Ovary (tissue), 9 donors: Measurements from ENCODE around the gene UCKL1. TPM values are rescaled to one million over a fixed set of nuclear protein-coding genes. Genes with fewer than 3 reads are reported as not detected.

Experiments used
- DNase-seq, 5 donors: peaks; one replicate each; pipeline ENCODE4 v3.0.0-alpha.2; 2019 to 2020
- H3K27ac ChIP-seq, 2 donors: fragments of 200-600 bp; one replicate each; pipeline versions ENCODE4 v1.5.1 to v1.8.0; 2019 to 2022
- H3K27me3 ChIP-seq: fragments of 200-600 bp; one replicate; pipeline ENCODE4 v1.8.0; 2022
- H3K36me3 ChIP-seq: fragments of 200-600 bp; sonication (generic); one replicate; pipeline ENCODE4 v1.5.1; 2019
- H3K4me1 ChIP-seq: one replicate; pipeline ENCODE4 v1.8.1; 2013; ENCODE audit warnings: mild to moderate bottlenecking, moderate library complexity; ENCODE audit not compliant: insufficient read depth
- H3K4me3 ChIP-seq: fragments of 200-600 bp; sonication (generic); one replicate; pipeline ENCODE4 v1.5.1; 2017
- H3K9me3 ChIP-seq, 2 donors: fragments of 200-600 bp in 1 of 2; sonication (generic) in 1 of 2; one replicate each; pipeline versions ENCODE4 v1.5.1 to v1.8.1; 2013 to 2019; ENCODE audit warnings: mild to moderate bottlenecking in 1 of 2, moderate library complexity in 1 of 2
- EP300 ChIP-seq: sonication (generic); formaldehyde crosslinking; IDR thresholded peaks from one replicate; pipeline ENCODE4 v1.6.1; 2017; ENCODE audit warnings: antibody characterized with exemption
- POLR2A ChIP-seq: fragments of 450-650 bp; IDR thresholded peaks from one replicate; pipeline ENCODE4 v1.6.1; 2017; ENCODE audit warnings: antibody characterized with exemption, mild to moderate bottlenecking, moderate library complexity
- WGBS, 3 donors: extraction: QIAGEN DNeasy Blood & Tissue Kit in 1 of 3; methylation state at CpG; one replicate each; pipeline versions ENCODE4 v1.1.5 to v1.1.7; 2013 to 2017; 5-methylcytosine and 5-hydroxymethylcytosine counted together
- intact Hi-C, 4 donors: fragments of 100-400 bp; cut with DNase I; formaldehyde crosslinking; loops; one replicate each; pipeline versions ENCODE4 v1.11.0 to v1.15.1; 2022 to 2023
- polyA plus RNA-seq, 2 donors: library from polyadenylated mRNA; stranded (reverse); fragments of 200-250 nt in 1 of 2; fragments of 350-450 nt in 1 of 2; fragmentation: Illumina TruSeq in 1 of 2; extraction: RNeasy Lipid Tissue Mini Kit (QIAGEN cat#74804) in 1 of 2; gene quantifications; one replicate each; pipeline ENCODE4 v1.2.3, GENCODE V29; 2013 to 2014
- total RNA-seq, 7 donors: library from RNA; depleted of rRNA in 2 of 7; stranded (reverse); fragments of >200 nt in 2 of 7; fragmentation: NEBNext Ultra II Directional in 3 of 7; extraction: Animal tissue kit (Norgen Biotek cat#: 25700) in 3 of 7; gene quantifications; one replicate each; pipeline versions ENCODE4 v1.1.0 to v1.2.4, GENCODE V29; 2016 to 2023
- TF ChIP-seq, protein P1 (sequence below), 3 donors: fragments of 450-650 bp in 2 of 3; fragments of 200-600 bp in 1 of 3; IDR thresholded peaks; one replicate each; pipeline versions ENCODE4 v1.5.1 to v1.8.0; 2016 to 2022; ENCODE audit warnings: antibody characterized with exemption in 3 of 3, mild to moderate bottlenecking in 1 of 3
- donor health status: DM: no; HTN: no; CAD: no; lungs with moderate emphysema.
- donor health status: DM: no; HTN: no; CAD: no.
- donor health status: Bipolar disorder and iron deficiency.
- donor health status: DM: yes; HTN: yes; CAD: no.
- donor health status: DM: no; HTN: no; CAD: no.
- donor health status: DM: yes; HTN: yes; CAD: no.

Gene UCKL1
- total and polyA plus RNA-seq, 9 donors: 6.6 to 58.6 (median 47.0) TPM

DNA sequence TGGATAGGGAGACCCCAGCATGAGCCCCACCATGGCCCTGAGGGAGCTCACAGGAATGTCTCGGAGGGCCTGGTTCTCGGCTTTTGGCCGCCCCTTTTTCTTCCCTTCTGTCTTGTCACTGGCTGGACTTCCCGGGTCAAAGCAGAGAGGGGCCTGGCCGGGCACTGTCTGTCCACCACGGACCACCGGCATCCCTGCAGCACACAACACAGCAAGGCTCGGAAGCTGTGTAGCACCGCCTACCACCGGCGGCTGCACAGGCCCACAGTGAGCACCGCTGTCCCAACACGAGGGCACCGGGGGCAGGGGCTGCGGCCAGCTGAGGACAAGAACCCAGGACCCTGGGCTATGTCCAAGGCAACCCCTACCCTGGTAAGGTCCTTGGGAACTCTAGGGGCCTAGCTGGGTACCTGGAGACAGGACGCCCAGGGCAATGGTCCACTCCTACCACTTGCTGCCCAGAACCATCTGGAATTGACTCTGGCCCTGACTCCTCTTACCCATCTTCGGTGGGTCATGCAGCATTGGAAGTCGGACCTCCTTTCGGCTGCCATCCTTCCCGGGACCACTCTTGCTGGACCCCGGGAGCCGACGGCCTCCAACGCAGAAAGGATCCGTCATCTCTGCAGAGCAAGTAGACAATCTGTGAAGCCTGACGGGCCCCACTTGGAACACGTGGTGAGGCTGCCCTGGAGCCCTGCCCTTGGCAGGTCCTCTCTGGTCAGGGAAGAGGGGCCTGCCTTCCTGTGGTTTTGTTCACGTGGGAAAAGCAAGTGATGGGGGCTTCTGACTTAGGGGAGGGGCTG is 11.3 kb upstream of the UCKL1 start:
- WGBS, 3 donors: 81 to 90% (median 85%) methylated on average over 28 of the region's 28 CpGs

DNA sequence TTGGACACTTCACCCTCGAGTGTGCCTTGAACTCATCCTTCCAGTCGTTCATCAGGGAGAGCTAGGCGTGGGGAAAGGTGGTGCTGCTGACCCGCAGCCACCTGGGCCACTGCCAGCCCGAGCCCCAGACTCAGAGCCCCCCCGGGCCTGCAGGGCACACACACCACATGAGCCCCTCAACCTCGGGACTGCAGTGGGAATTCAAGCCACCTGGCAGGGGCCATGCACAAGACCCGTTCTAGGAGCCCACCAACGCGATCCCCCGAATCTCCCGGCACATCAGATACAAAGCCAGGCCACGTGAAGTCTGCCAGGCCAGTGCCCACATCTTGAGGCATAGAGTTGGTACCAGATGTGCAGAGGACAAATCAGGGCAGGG is 10.7 kb upstream of the UCKL1 start:
- Histone ChIP-seq H3K27me3 (no peaks in the 10 kb centered on the region), H3K36me3 (no peaks in the 10 kb centered on the region), H3K4me3 (no peak overlapping the region), H3K9me3 (no peaks in the 10 kb centered on the region), H3K27ac (no peak overlapping the region), H3K4me1 (peaks cover 11% of the 10 kb centered on the region)
- peak in 3 of 5 donors; percentile 20 to 43 (median 27) for DNase-seq
- intact Hi-C loops: no loop called here
- 83 to 91% (median 88%) methylated on average over 13 of the region's 13 CpGs for WGBS, 3 donors
- TF ChIP-seq EP300: no peak
- TF ChIP-seq POLR2A: no peak
- TF ChIP-seq, protein P1, sequence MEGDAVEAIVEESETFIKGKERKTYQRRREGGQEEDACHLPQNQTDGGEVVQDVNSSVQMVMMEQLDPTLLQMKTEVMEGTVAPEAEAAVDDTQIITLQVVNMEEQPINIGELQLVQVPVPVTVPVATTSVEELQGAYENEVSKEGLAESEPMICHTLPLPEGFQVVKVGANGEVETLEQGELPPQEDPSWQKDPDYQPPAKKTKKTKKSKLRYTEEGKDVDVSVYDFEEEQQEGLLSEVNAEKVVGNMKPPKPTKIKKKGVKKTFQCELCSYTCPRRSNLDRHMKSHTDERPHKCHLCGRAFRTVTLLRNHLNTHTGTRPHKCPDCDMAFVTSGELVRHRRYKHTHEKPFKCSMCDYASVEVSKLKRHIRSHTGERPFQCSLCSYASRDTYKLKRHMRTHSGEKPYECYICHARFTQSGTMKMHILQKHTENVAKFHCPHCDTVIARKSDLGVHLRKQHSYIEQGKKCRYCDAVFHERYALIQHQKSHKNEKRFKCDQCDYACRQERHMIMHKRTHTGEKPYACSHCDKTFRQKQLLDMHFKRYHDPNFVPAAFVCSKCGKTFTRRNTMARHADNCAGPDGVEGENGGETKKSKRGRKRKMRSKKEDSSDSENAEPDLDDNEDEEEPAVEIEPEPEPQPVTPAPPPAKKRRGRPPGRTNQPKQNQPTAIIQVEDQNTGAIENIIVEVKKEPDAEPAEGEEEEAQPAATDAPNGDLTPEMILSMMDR (IDR thresholded peaks at IDR 0.05): no peak

More for the DNA sequence above, 11.3 kb upstream of the UCKL1 start:
- TF ChIP-seq EP300 (no peak), POLR2A (no peak)
- TF ChIP-seq, protein P1 (IDR thresholded peaks at IDR 0.05): no peak
- Histone ChIP-seq H3K27me3 (no peaks in the 10 kb centered on the region), H3K27ac (no peak overlapping the region), H3K36me3 (no peaks in the 10 kb centered on the region), H3K9me3 (no peaks in the 10 kb centered on the region), H3K4me3 (no peak overlapping the region), H3K4me1 (peaks cover 11% of the 10 kb centered on the region)
- DNase-seq: peak; percentile 13 to 45 (median 32)
- intact Hi-C loops: no loop called here

DNA sequence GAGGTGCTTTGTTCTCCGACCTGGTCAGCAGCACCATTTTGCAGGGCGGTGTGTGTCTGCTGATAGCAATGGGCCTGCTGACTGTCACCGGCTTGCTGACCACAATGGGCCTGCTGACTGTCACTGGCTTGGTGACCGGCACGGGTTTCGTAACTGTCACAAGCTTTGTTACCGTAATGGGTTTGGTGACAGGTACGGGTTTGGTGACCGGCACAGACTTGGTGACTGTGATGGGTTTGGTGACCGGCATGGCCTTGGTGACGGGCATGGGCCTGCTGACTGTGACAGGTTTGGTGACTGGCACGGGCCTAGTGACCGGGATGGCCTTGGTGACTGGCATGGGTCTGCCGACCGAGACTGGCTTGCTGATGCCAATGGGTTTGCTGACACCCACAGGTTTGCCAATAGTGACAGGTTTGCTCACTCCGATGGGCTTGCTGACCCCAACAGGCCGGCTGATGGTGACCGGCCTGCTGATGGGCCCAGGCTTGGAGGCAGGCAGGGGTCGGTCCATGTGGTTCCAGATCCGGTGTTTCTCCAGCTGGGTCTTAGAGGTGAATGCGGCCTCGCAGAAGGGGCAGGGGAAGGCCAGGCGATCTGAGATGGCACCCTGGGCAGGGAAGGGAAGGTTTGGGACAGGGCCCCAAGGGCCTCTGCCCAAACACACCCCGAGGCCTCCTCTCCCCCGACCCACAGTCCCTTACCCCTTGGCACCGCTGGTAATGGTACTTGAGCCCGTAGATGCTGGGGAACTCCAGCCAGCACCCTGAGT is 10.1 kb upstream of the UCKL1 start:
- no peaks in the 10 kb centered on the region for H3K9me3 ChIP-seq
- H3K4me1 ChIP-seq: peaks cover 11% of the 10 kb centered on the region
- WGBS, 3 donors: 90 to 97% (median 94%) methylated on average over 20 to 27 of the region's 27 CpGs
- no peaks in the 10 kb centered on the region for H3K27me3 ChIP-seq
- intact Hi-C loops: no loop called here
- H3K27ac ChIP-seq: no peak overlapping the region
- H3K36me3 ChIP-seq: no peaks in the 10 kb centered on the region
- no peak overlapping the region for H3K4me3 ChIP-seq
- TF ChIP-seq, protein P1 (IDR thresholded peaks at IDR 0.05): no peak
- TF ChIP-seq POLR2A (no peak), EP300 (no peak)
- peak in 2 of 5 donors; percentile 13 to 22 for DNase-seq

DNA sequence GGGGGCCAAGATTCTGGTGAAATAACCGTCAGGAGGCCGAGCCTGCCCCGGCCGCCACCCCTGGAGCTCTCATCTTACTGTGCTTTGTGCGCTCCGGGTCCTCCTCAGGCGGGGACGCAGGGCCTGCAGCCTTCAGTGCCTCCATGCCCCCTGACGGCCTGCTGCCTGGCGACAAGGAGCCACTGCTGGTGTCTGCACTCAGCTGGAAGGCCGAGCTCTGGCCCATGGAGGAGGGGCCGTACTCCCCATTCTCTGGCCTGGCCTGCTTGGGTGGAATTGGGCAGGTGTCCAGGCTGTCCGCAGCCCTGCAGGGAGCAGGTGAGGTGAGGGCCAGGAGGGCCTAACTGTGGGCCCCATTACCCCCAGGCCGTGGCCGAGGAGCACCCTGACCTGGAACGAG is 8.2 kb upstream of the UCKL1 start:
- no peaks in the 10 kb centered on the region for H3K9me3 ChIP-seq
- no peaks in the 10 kb centered on the region for H3K27me3 ChIP-seq
- H3K36me3 ChIP-seq: no peaks in the 10 kb centered on the region
- H3K4me3 ChIP-seq: no peak overlapping the region
- TF ChIP-seq POLR2A (no peak), EP300 (no peak)
- TF ChIP-seq, protein P1 (IDR thresholded peaks at IDR 0.05): no peak
- 88 to 92% (median 91%) methylated on average over 10 to 16 of the region's 16 CpGs for WGBS, 3 donors
- DNase-seq: peak in 4 of 5 donors; percentile 14 to 41 (median 28)
- H3K4me1 ChIP-seq: peaks cover 6% of the 10 kb centered on the region
- no peak overlapping the region for H3K27ac ChIP-seq
- intact Hi-C loops: no loop called here
